Sigmoid colon (tissue), 7 donors: ENCODE results near the gene HLA-DRB5. TPM values are rescaled to one million over a fixed set of nuclear protein-coding genes. Genes with fewer than 3 reads are reported as not detected.
"Not testable (repeated sequence)": the region's sequence is repeated elsewhere in the genome, so short reads cannot be mapped to it uniquely, and the experiment has no call there.

Source experiments
- DNase-seq: peaks from one replicate; pipeline ENCODE4 v3.0.0-alpha.2; 2019
- H3K27ac ChIP-seq, 4 donors: fragments of 200-600 bp; sonication (generic); one replicate each; pipeline ENCODE4 v1.5.1; 2016 to 2019; ENCODE audit warnings: mild to moderate bottlenecking in 1 of 4
- H3K27me3 ChIP-seq, 3 donors: fragments of 200-600 bp; sonication (generic); one replicate each; pipeline ENCODE4 v1.5.1; 2019; ENCODE audit warnings: mild to moderate bottlenecking in 1 of 3
- H3K36me3 ChIP-seq, 4 donors: fragments of 200-600 bp; sonication (generic); one replicate each; pipeline ENCODE4 v1.5.1; 2016 to 2019
- H3K4me1 ChIP-seq, 4 donors: fragments of 200-600 bp; sonication (generic); one replicate each; pipeline ENCODE4 v1.5.1; 2017 to 2019
- H3K4me3 ChIP-seq, 4 donors: fragments of 200-600 bp; sonication (generic); one replicate each; pipeline ENCODE4 v1.5.1; 2017 to 2019; ENCODE audit warnings: mild to moderate bottlenecking in 2 of 4, moderate library complexity in 1 of 4
- H3K9me3 ChIP-seq, 4 donors: fragments of 200-600 bp in 3 of 4; sonication (generic) in 3 of 4; one replicate each; pipeline versions ENCODE4 v1.5.1 to v1.6.1; 2013 to 2019
- CTCF ChIP-seq, 4 experiments: fragments of 450-650 bp in 3 of 4; fragments of 200-600 bp in 1 of 4; IDR thresholded peaks; one replicate each; pipeline ENCODE4 v1.5.1; 2016 to 2019; ENCODE audit warnings: antibody characterized with exemption in 4 of 4, mild to moderate bottlenecking in 3 of 4, moderate library complexity in 2 of 4
- EP300 ChIP-seq, 4 donors: sonication (generic); formaldehyde crosslinking; IDR thresholded peaks; one replicate each; pipeline ENCODE4 v1.6.1; 2017; ENCODE audit warnings: antibody characterized with exemption in 4 of 4
- POLR2A ChIP-seq, 2 donors: fragments of 450-650 bp; IDR thresholded peaks; one replicate each; pipeline ENCODE4 v1.6.1; 2016; ENCODE audit warnings: antibody characterized with exemption in 2 of 2, mild to moderate bottlenecking in 2 of 2, moderate library complexity in 2 of 2
- POLR2AphosphoS5 ChIP-seq, 4 donors: sonication (generic); formaldehyde crosslinking; IDR thresholded peaks; one replicate each; pipeline ENCODE4 v1.6.1; 2017; ENCODE audit warnings: antibody characterized with exemption in 4 of 4
- WGBS, 2 donors: extraction: QIAGEN DNeasy Blood & Tissue Kit; methylation state at CpG; one replicate each; pipeline ENCODE4 v1.1.7; 2013; 5-methylcytosine and 5-hydroxymethylcytosine counted together
- intact Hi-C: fragments of 100-400 bp; cut with DNase I; formaldehyde crosslinking; loops from one replicate; pipeline ENCODE4 v1.15.1; 2023
- polyA plus RNA-seq, 3 donors: library from polyadenylated mRNA; stranded (reverse); fragments of 200-250 nt; gene quantifications; one replicate each; pipeline ENCODE4 v1.2.3, GENCODE V29; 2013
- total RNA-seq, 4 donors: library from RNA; depleted of rRNA; stranded (reverse); fragments of >200 nt; gene quantifications; one replicate each; pipeline ENCODE4 v1.1.0, GENCODE V29; 2016
- donor health status: healthy with polysubstance abuse.
- donor health status: Bipolar disorder and iron deficiency.
- donor health status: healthy.

Gene HLA-DRB5
- 10 to 100 TPM in 1 of 4 donors, 1 to 10 TPM in 2, under 1 TPM in 1; 0.71 to 20.8 (median 1.6) TPM for total RNA-seq
- polyA plus RNA-seq, result 10 to 100 TPM in 1 of 3 donors, 1 to 10 TPM in 1, not detected in 1; 2.1 to 13.6 TPM

GRCh38 chr6:32529697-32530430 is at the start of gene HLA-DRB5:
Gene HLA-DRB5, minus strand, starts transcription at chr6:32530287. Its CDS starts 63 bp downstream, at chr6:32530224.
- DNase-seq, result peak; percentile 56
- Histone ChIP-seq H3K9me3 (no peaks in the 10 kb centered on the region), H3K36me3 (no peaks in the 10 kb centered on the region), H3K27ac (peak within 1 kb of the TSS in 1 of 4 donors; percentile 28), H3K4me3 (peak within 1 kb of the TSS in 1 of 4 donors; percentile 24), H3K27me3 (no peaks in the 10 kb centered on the region), H3K4me1 (no peaks in the 10 kb centered on the region)
- 24 to 28% methylated on average over 3 of the region's 4 CpGs for WGBS, 2 donors
- intact Hi-C loops, result loop anchor here (10.0 kb wide), 1 partner anchor 55 kb away; the partner anchor contains the start of gene HLA-DRB1
- TF ChIP-seq POLR2AphosphoS5 (IDR thresholded peaks at IDR 0.05), result peak in 1 of 4 donors; percentile 47
- TF ChIP-seq EP300 (IDR thresholded peaks at IDR 0.05), result no peak
- TF ChIP-seq POLR2A (IDR thresholded peaks at IDR 0.05), result no peak
- TF ChIP-seq CTCF (IDR thresholded peaks at IDR 0.05), result no peak

- DNase-seq, result no peak
- H3K27ac ChIP-seq, result no peak overlapping the region
- no peaks in the 10 kb centered on the region for H3K36me3 ChIP-seq
- H3K4me3 ChIP-seq, result no peak overlapping the region
- H3K27me3 ChIP-seq, result no peaks in the 10 kb centered on the region
- H3K9me3 ChIP-seq, result no peaks in the 10 kb centered on the region
- 0 to 33% methylated on average over 3 of the region's 3 CpGs for WGBS, 2 donors
- intact Hi-C loops, result no loop called here
- H3K4me1 ChIP-seq, result no peaks in the 10 kb centered on the region
- TF ChIP-seq CTCF (IDR thresholded peaks at IDR 0.05) (no peak), POLR2AphosphoS5 (IDR thresholded peaks at IDR 0.05) (no peak), POLR2A (IDR thresholded peaks at IDR 0.05) (no peak), EP300 (IDR thresholded peaks at IDR 0.05) (no peak)
These were observed 48.9 kb upstream of the HLA-DRB5 start for GRCh38 chr6:32578962-32579361.

GRCh38 chr6:32577493-32577892 is 47.4 kb upstream of the HLA-DRB5 start:
- H3K4me3 ChIP-seq, H3K9me3 ChIP-seq, DNase-seq, H3K27me3 ChIP-seq, H3K36me3 ChIP-seq, intact Hi-C loops, H3K4me1 ChIP-seq, H3K27ac ChIP-seq: not testable (repeated sequence)
- WGBS, 2 donors, result 28 to 35% methylated on average over 5 of the region's 5 CpGs

GRCh38 chr6:32576250-32576649 is 46.2 kb upstream of the HLA-DRB5 start:
- 75 to 96% methylated on average over 1 of the region's 1 CpG for WGBS, 2 donors
- Histone ChIP-seq H3K4me3 (no peak overlapping the region), H3K27me3 (no peaks in the 10 kb centered on the region), H3K4me1 (no peaks in the 10 kb centered on the region), H3K9me3 (no peaks in the 10 kb centered on the region), H3K27ac (no peak overlapping the region), H3K36me3 (no peaks in the 10 kb centered on the region)
- TF ChIP-seq POLR2A (IDR thresholded peaks at IDR 0.05), result no peak
- TF ChIP-seq EP300 (IDR thresholded peaks at IDR 0.05), result no peak
- TF ChIP-seq POLR2AphosphoS5 (IDR thresholded peaks at IDR 0.05), result no peak
- no peak for TF ChIP-seq CTCF (IDR thresholded peaks at IDR 0.05)
- intact Hi-C loops, result no loop called here
- no peak for DNase-seq

GRCh38 chr6:32570363-32570905 is 40.3 kb upstream of the HLA-DRB5 start:
- intact Hi-C loops, result no loop called here
- Histone ChIP-seq H3K4me3 (no peak overlapping the region), H3K27ac (no peak overlapping the region), H3K9me3 (no peaks in the 10 kb centered on the region), H3K27me3 (no peaks in the 10 kb centered on the region), H3K4me1 (no peaks in the 10 kb centered on the region), H3K36me3 (no peaks in the 10 kb centered on the region)
- DNase-seq, result no peak
- TF ChIP-seq POLR2A (IDR thresholded peaks at IDR 0.05) (no peak), POLR2AphosphoS5 (IDR thresholded peaks at IDR 0.05) (no peak), CTCF (IDR thresholded peaks at IDR 0.05) (no peak), EP300 (IDR thresholded peaks at IDR 0.05) (no peak)
- 29 to 43% methylated on average over 2 to 4 of the region's 4 CpGs for WGBS, 2 donors
